ENCODE data around the gene DNAJC24.

DNA sequence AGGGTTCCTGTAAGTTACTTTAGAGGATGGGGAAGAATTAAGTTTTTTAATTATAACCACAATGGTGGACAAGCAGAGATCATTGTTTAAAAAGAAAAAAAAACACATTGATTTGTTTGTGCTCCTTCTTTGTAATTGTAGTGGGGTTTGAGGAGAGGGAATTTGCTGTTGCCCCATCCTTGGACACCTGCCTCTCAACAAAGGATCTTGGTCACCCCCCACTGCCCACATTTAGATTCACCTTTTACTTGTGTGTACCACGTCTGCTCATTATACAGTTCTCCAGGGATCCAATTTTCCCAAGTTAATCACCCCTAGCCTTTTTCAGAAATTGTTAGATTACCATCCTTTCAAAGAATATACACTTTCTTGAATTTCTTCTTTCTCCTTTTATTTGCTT, 53.0 kb downstream of the DNAJC24 start:
- TF ChIP-seq EZH2 (IDR thresholded peaks at IDR 0.05; ENCODE audit: borderline replicate concordance, low read depth, low read length, severe bottlenecking) = no peak
- TF ChIP-seq, protein P1, sequence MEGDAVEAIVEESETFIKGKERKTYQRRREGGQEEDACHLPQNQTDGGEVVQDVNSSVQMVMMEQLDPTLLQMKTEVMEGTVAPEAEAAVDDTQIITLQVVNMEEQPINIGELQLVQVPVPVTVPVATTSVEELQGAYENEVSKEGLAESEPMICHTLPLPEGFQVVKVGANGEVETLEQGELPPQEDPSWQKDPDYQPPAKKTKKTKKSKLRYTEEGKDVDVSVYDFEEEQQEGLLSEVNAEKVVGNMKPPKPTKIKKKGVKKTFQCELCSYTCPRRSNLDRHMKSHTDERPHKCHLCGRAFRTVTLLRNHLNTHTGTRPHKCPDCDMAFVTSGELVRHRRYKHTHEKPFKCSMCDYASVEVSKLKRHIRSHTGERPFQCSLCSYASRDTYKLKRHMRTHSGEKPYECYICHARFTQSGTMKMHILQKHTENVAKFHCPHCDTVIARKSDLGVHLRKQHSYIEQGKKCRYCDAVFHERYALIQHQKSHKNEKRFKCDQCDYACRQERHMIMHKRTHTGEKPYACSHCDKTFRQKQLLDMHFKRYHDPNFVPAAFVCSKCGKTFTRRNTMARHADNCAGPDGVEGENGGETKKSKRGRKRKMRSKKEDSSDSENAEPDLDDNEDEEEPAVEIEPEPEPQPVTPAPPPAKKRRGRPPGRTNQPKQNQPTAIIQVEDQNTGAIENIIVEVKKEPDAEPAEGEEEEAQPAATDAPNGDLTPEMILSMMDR (IDR thresholded peaks at IDR 0.05; ENCODE audit: borderline replicate concordance, extremely low read depth, low read length, poor library complexity, severe bottlenecking) = no peak
